ENCODE results near the gene DPP6.

Gene DPP6

DNA sequence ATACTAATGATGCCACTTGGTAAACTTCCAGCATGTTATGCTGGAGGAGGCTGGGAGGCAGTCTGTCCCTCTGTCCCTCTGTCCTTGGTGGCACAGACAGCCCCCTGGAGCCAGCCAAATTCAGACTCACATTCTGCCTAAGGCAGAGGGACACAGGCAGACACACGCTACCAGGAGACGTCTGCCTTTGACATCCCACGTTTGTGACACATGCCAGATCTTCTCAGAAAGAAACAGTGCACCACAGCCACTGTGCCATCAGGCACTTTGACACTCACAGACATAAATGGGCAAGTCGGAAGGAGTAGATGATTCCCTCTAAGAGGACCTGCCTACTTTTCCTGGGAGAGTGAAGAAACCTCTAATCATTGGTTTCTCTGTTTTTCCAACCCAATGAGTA lies 467.0 kb downstream of the DPP6 start:
- no peaks in the 10 kb centered on the region for H3K4me1 ChIP-seq (ENCODE audit: control extremely low read depth in 1 of 4, control insufficient read depth in 4 of 4, insufficient read depth in 4 of 4, low read length in 3 of 4)
- H3K27ac ChIP-seq (ENCODE audit: insufficient read depth in 1 of 2, low read depth in 1 of 2, low read length in 2 of 2, poor library complexity in 1 of 2, severe bottlenecking in 2 of 2), result no peak overlapping the region
- H3K4me3 ChIP-seq (ENCODE audit: control insufficient read depth in 1 of 7, extremely low read depth in 1 of 7, insufficient read depth in 4 of 7, low read depth in 2 of 7, low read length in 6 of 7), result no peak overlapping the region
- DNase-seq, result no peak
- H3K27me3 ChIP-seq (replicated peaks in 2 of 5; ENCODE audit: control insufficient read depth in 4 of 5, insufficient read depth in 5 of 5, low read length in 4 of 5), result no peaks in the 10 kb centered on the region
- 90% methylated on average over 2 of the region's 4 CpGs for WGBS (ENCODE audit: insufficient coverage)
- CTCF ChIA-PET, result no interaction called here
- peaks cover 0 to 2% (median 0%) of the 10 kb centered on the region in 5 experiments for H3K9me3 ChIP-seq (ENCODE audit: control extremely low read depth in 1 of 5, control insufficient read depth in 4 of 5, insufficient read depth in 2 of 5, low read depth in 1 of 5, low read length in 4 of 5)
- H3K36me3 ChIP-seq (ENCODE audit: control insufficient read depth in 4 of 4, insufficient read depth in 4 of 4, low read length in 3 of 4), result no peaks in the 10 kb centered on the region
- POLR2A ChIA-PET, result no interaction called here

DNA sequence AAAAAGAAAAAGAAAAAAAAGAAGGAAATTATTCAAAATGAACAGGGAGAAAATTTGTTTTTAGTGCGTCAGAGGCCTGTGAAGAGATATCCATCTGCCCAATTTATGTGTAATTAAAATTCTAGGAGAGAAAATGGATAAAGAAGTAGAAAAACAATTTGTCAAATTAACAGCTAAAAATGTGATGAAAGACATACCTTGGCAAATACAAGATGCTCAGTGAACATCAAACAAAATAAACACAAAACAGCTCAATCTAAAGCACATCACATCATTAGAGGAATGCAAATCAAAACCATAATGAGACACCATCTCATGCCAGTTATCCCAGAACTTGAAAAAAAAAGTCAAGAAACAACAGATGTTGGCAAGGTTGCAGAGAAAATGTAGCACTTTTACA lies 477.9 kb downstream of the DPP6 start:
- H3K9me3 ChIP-seq (ENCODE audit: control extremely low read depth in 1 of 5, control insufficient read depth in 4 of 5, insufficient read depth in 2 of 5, low read depth in 1 of 5, low read length in 4 of 5), result peaks cover 0 to 1% (median 0%) of the 10 kb centered on the region in 5 experiments
- ChIA-PET CTCF (no interaction called here), POLR2A (no interaction called here)
- H3K4me1 ChIP-seq (ENCODE audit: control extremely low read depth in 1 of 4, control insufficient read depth in 4 of 4, insufficient read depth in 4 of 4, low read length in 3 of 4), result no peaks in the 10 kb centered on the region
- 86% methylated on average over 1 of the region's 1 CpG for WGBS (ENCODE audit: insufficient coverage)
- no peaks in the 10 kb centered on the region for H3K36me3 ChIP-seq (ENCODE audit: control insufficient read depth in 4 of 4, insufficient read depth in 4 of 4, low read length in 3 of 4)
- H3K4me3 ChIP-seq (ENCODE audit: control insufficient read depth in 1 of 7, extremely low read depth in 1 of 7, insufficient read depth in 4 of 7, low read depth in 2 of 7, low read length in 6 of 7), result no peak overlapping the region
- H3K27me3 ChIP-seq (replicated peaks in 2 of 5; ENCODE audit: control insufficient read depth in 4 of 5, insufficient read depth in 5 of 5, low read length in 4 of 5), result no peaks in the 10 kb centered on the region
- no peak overlapping the region for H3K27ac ChIP-seq (ENCODE audit: insufficient read depth in 1 of 2, low read depth in 1 of 2, low read length in 2 of 2, poor library complexity in 1 of 2, severe bottlenecking in 2 of 2)
- no peak for DNase-seq

DNA sequence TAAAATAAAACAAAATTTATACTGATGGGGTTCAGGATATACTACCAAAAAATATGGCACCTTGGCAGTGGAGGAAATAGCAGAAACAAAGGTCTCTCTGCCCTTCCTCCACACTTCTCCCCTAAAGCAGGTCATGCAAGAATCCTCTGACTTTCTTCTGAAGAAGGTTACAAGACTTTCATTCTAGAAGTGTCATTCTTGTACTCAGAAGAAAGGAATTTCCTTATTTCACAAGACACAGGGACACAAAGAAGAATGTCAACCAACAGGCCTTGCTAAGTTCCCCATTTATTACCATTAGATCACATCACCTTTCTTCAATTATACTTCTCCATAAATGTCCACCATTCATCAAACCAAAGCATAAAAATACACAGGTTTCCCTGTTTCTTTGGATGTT lies 480.6 kb downstream of the DPP6 start:
- ChIA-PET POLR2A (no interaction called here), CTCF (no interaction called here)
- Histone ChIP-seq H3K27me3 (replicated peaks in 2 of 5; ENCODE audit: control insufficient read depth in 4 of 5, insufficient read depth in 5 of 5, low read length in 4 of 5) (no peaks in the 10 kb centered on the region), H3K27ac (ENCODE audit: insufficient read depth in 1 of 2, low read depth in 1 of 2, low read length in 2 of 2, poor library complexity in 1 of 2, severe bottlenecking in 2 of 2) (no peak overlapping the region), H3K4me3 (ENCODE audit: control insufficient read depth in 1 of 7, extremely low read depth in 1 of 7, insufficient read depth in 4 of 7, low read depth in 2 of 7, low read length in 6 of 7) (no peak overlapping the region), H3K9me3 (ENCODE audit: control extremely low read depth in 1 of 5, control insufficient read depth in 4 of 5, insufficient read depth in 2 of 5, low read depth in 1 of 5, low read length in 4 of 5) (peaks cover 0 to 1% (median 0%) of the 10 kb centered on the region in 5 experiments), H3K36me3 (ENCODE audit: control insufficient read depth in 4 of 4, insufficient read depth in 4 of 4, low read length in 3 of 4) (no peaks in the 10 kb centered on the region), H3K4me1 (ENCODE audit: control extremely low read depth in 1 of 4, control insufficient read depth in 4 of 4, insufficient read depth in 4 of 4, low read length in 3 of 4) (no peaks in the 10 kb centered on the region)
- no peak for DNase-seq

DNA sequence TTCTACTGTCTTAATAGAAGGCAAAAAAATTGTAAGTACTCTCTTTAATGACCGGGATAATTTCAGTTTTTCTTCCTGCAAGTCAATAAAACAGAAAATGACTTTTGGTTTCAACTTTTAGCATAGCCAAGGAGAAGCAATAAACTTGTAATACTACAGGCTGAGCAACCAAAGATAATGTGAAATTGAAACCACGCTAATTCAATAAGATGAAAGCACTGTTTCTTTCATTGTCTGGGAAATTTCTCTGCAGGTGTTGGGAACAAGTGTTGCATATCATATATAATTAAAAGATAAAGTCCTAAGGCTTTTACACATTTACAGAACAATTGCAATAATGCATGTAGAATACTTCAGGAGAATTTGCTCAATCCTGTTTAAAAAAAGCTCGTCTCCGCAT lies 488.4 kb downstream of the DPP6 start:
- Histone ChIP-seq H3K27me3 (replicated peaks in 2 of 5; ENCODE audit: control insufficient read depth in 4 of 5, insufficient read depth in 5 of 5, low read length in 4 of 5) (no peaks in the 10 kb centered on the region), H3K9me3 (ENCODE audit: control extremely low read depth in 1 of 5, control insufficient read depth in 4 of 5, insufficient read depth in 2 of 5, low read depth in 1 of 5, low read length in 4 of 5) (peaks cover 0 to 1% (median 0%) of the 10 kb centered on the region in 5 experiments), H3K4me1 (ENCODE audit: control extremely low read depth in 1 of 4, control insufficient read depth in 4 of 4, insufficient read depth in 4 of 4, low read length in 3 of 4) (no peaks in the 10 kb centered on the region), H3K36me3 (ENCODE audit: control insufficient read depth in 4 of 4, insufficient read depth in 4 of 4, low read length in 3 of 4) (no peaks in the 10 kb centered on the region), H3K4me3 (ENCODE audit: control insufficient read depth in 1 of 7, extremely low read depth in 1 of 7, insufficient read depth in 4 of 7, low read depth in 2 of 7, low read length in 6 of 7) (no peak overlapping the region), H3K27ac (ENCODE audit: insufficient read depth in 1 of 2, low read depth in 1 of 2, low read length in 2 of 2, poor library complexity in 1 of 2, severe bottlenecking in 2 of 2) (no peak overlapping the region)
- ChIA-PET POLR2A (no interaction called here), CTCF (no interaction called here)
- DNase-seq, result no peak
- WGBS (ENCODE audit: insufficient coverage), result no CpG with 5 or more reads among the region's 4 CpGs

DNA sequence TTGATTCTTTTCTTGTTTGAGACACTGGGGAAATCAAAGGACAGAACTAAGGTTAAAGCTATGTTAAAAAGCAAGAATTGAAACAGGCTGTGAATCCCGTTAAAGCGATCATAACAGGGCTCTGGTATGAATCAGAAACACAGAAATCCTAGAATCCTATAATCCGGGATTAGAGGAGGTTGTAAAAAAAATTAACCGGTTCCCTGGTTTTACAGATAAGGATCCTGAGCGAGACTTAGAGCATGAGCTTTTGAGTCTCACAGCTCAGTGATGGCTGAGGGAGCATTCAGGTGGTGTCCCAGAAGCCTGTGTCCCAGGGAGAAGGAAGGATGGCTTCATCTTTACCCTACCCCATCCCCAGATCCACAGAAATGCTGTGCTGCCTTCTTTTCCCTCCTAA lies 489.4 kb downstream of the DPP6 start:
- Histone ChIP-seq H3K9me3 (ENCODE audit: control extremely low read depth in 1 of 5, control insufficient read depth in 4 of 5, insufficient read depth in 2 of 5, low read depth in 1 of 5, low read length in 4 of 5) (no peaks in the 10 kb centered on the region), H3K27ac (ENCODE audit: insufficient read depth in 1 of 2, low read depth in 1 of 2, low read length in 2 of 2, poor library complexity in 1 of 2, severe bottlenecking in 2 of 2) (no peak overlapping the region), H3K27me3 (replicated peaks in 2 of 5; ENCODE audit: control insufficient read depth in 4 of 5, insufficient read depth in 5 of 5, low read length in 4 of 5) (no peaks in the 10 kb centered on the region), H3K36me3 (ENCODE audit: control insufficient read depth in 4 of 4, insufficient read depth in 4 of 4, low read length in 3 of 4) (no peaks in the 10 kb centered on the region), H3K4me1 (ENCODE audit: control extremely low read depth in 1 of 4, control insufficient read depth in 4 of 4, insufficient read depth in 4 of 4, low read length in 3 of 4) (no peaks in the 10 kb centered on the region), H3K4me3 (ENCODE audit: control insufficient read depth in 1 of 7, extremely low read depth in 1 of 7, insufficient read depth in 4 of 7, low read depth in 2 of 7, low read length in 6 of 7) (no peak overlapping the region)
- ChIA-PET POLR2A (no interaction called here), CTCF (no interaction called here)
- WGBS (ENCODE audit: insufficient coverage), result 98% methylated on average over 5 of the region's 5 CpGs
- DNase-seq, result no peak

DNA sequence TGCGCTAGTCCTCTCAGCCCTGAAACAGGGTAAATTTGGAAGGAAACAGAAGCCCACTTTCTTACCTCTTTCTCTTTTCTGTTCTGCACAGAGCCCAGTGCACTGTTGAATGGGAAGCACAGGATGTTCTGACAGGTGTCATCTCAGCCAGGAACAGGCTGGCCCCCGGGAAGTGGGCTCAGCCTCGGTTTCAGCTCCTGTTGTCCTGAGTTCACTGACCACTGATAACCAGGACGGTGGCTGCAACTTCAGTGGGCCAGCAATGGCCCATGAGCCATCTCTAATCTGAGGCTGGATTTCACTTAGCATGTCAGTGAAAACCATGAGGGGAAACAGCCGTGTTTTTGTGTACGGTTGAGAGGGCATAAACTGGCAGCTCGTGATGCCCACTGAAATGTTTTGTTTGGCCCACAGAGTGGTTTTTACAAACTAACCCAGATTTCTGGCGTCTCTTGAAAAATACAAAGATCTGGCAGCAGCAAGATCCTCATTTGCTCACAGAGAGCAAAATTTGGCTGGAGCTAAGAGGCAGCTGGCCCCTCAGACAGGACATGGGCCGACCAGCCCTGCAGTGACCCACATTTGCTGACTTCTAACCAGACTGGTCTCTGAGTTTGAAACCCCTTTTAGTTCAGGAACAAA lies 494.9 kb downstream of the DPP6 start:
- no peaks in the 10 kb centered on the region for H3K27me3 ChIP-seq (replicated peaks in 2 of 5; ENCODE audit: control insufficient read depth in 4 of 5, insufficient read depth in 5 of 5, low read length in 4 of 5)
- H3K9me3 ChIP-seq (ENCODE audit: control extremely low read depth in 1 of 5, control insufficient read depth in 4 of 5, insufficient read depth in 2 of 5, low read depth in 1 of 5, low read length in 4 of 5), result no peaks in the 10 kb centered on the region
- 79% methylated on average over 8 of the region's 9 CpGs for WGBS (ENCODE audit: insufficient coverage)
- no peak overlapping the region for H3K27ac ChIP-seq (ENCODE audit: insufficient read depth in 1 of 2, low read depth in 1 of 2, low read length in 2 of 2, poor library complexity in 1 of 2, severe bottlenecking in 2 of 2)
- H3K4me1 ChIP-seq (ENCODE audit: control extremely low read depth in 1 of 4, control insufficient read depth in 4 of 4, insufficient read depth in 4 of 4, low read length in 3 of 4), result no peaks in the 10 kb centered on the region
- ChIA-PET CTCF (no interaction called here), POLR2A (no interaction called here)
- no peaks in the 10 kb centered on the region for H3K36me3 ChIP-seq (ENCODE audit: control insufficient read depth in 4 of 4, insufficient read depth in 4 of 4, low read length in 3 of 4)
- DNase-seq, result no peak
- H3K4me3 ChIP-seq (ENCODE audit: control insufficient read depth in 1 of 7, extremely low read depth in 1 of 7, insufficient read depth in 4 of 7, low read depth in 2 of 7, low read length in 6 of 7), result no peak overlapping the region

DNA sequence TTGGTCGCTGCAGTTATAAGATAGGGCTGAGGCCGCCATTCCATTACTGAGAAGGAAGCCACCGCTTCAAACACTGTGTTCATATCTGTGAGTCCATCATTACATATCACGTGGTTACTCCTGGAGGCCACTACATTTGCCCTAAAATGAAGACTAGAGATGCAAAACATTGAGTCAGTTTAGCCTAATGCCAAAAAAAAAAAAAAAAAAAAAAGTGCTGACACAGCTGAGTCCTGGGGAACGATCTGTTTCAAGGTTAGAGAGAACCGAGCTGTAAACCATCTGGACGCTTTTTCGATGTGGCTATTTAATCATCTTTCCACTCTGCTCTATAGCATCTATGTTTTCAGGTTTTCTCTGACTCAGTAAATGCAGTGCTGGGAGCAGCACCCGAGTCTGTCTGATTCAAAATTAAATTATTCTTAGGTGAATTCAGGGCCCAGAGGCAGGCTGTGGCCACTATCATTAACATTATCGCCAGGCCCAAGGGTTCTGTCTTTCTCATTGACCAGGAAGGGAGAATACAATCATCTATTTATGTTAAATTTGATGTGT lies 501.6 kb downstream of the DPP6 start:
- H3K4me3 ChIP-seq (ENCODE audit: control insufficient read depth in 1 of 7, extremely low read depth in 1 of 7, insufficient read depth in 4 of 7, low read depth in 2 of 7, low read length in 6 of 7), result no peak overlapping the region
- no peak overlapping the region for H3K27ac ChIP-seq (ENCODE audit: insufficient read depth in 1 of 2, low read depth in 1 of 2, low read length in 2 of 2, poor library complexity in 1 of 2, severe bottlenecking in 2 of 2)
- H3K9me3 ChIP-seq (ENCODE audit: control extremely low read depth in 1 of 5, control insufficient read depth in 4 of 5, insufficient read depth in 2 of 5, low read depth in 1 of 5, low read length in 4 of 5), result no peaks in the 10 kb centered on the region
- WGBS (ENCODE audit: insufficient coverage), result 93% methylated on average over 7 of the region's 10 CpGs
- ChIA-PET POLR2A (interaction anchor here (0.7 kb wide), 1 partner anchor 16 kb away, joined by 4 read pairs; no protein-coding TSS in a partner anchor), CTCF (no interaction called here)
- no peaks in the 10 kb centered on the region for H3K27me3 ChIP-seq (replicated peaks in 2 of 5; ENCODE audit: control insufficient read depth in 4 of 5, insufficient read depth in 5 of 5, low read length in 4 of 5)
- no peak for DNase-seq
- H3K36me3 ChIP-seq (ENCODE audit: control insufficient read depth in 4 of 4, insufficient read depth in 4 of 4, low read length in 3 of 4), result no peaks in the 10 kb centered on the region
- no peaks in the 10 kb centered on the region for H3K4me1 ChIP-seq (ENCODE audit: control extremely low read depth in 1 of 4, control insufficient read depth in 4 of 4, insufficient read depth in 4 of 4, low read length in 3 of 4)
